Endothelial cell of umbilical vein (primary cell): ENCODE results near the gene CEACAM7. TPM values are rescaled to one million over a fixed set of nuclear protein-coding genes. Genes with fewer than 3 reads are reported as not detected.

Source experiments
- BruUV-seq: library from RNA; stranded (reverse); fragments of 400-500 nt; replicated peaks from 2 replicates; lab custom pipeline; 2021; lab: Mats Ljungman, UMichigan
- CTCF ChIA-PET: fragments of 300-600, 350-600 bp; sonication (Branson Sonifier 250); formaldehyde crosslinking; loops from one replicate; lab custom pipeline; 2021; ENCODE audit warnings: antibody characterized with exemption, inconsistent platforms; lab: Charles Lee
- POLR2A ChIA-PET: fragments of 300-600, 350-600 bp; sonication (Branson Sonifier 250); formaldehyde crosslinking; loops from one replicate; lab custom pipeline; 2021; ENCODE audit warnings: antibody characterized with exemption, inconsistent platforms; lab: Charles Lee
- DNase-seq: peaks from one replicate; pipeline ENCODE4 v3.0.0-alpha.2; 2011; ENCODE audit warnings: low read depth, low spot score
- FAIRE-seq: peaks from 2 replicates; lab custom pipeline; 2011; peaks lifted over from hg19 to GRCh38; lab: Jason Lieb, UNC
- H2AFZ ChIP-seq: 2 replicates; pipeline ENCODE4 v1.6.0; 2012; ENCODE audit warnings: low read depth, low read length, control low read depth, inconsistent platforms
- H3K27ac ChIP-seq: 2 replicates; pipeline ENCODE4 v1.5.1; 2011; ENCODE audit warnings: low read depth, mild to moderate bottlenecking, control low read depth, low read length, moderate library complexity; ENCODE audit not compliant: insufficient read depth
- H3K27me3 ChIP-seq, 2 experiments: 2 replicates each; pipeline versions ENCODE4 v1.6.0 to v1.6.1; 2011; ENCODE audit warnings: low read length in 2 of 2, mixed read lengths in 1 of 2; ENCODE audit not compliant: control insufficient read depth in 2 of 2, insufficient read depth in 2 of 2
- H3K36me3 ChIP-seq, 2 experiments: 2 replicates in 1 of 2; 3 replicates in 1 of 2; pipeline ENCODE4 v1.5.1; 2011; ENCODE audit warnings: low read length in 2 of 2, mild to moderate bottlenecking in 1 of 2, moderate library complexity in 1 of 2; ENCODE audit not compliant: control insufficient read depth in 2 of 2, insufficient read depth in 2 of 2; ENCODE audit errors: extremely low read depth in 1 of 2
- H3K4me1 ChIP-seq: 3 replicates; pipeline ENCODE4 v1.5.1; 2011; ENCODE audit warnings: mild to moderate bottlenecking, low read length; ENCODE audit not compliant: control insufficient read depth, insufficient read depth; ENCODE audit errors: extremely low read depth
- H3K4me2 ChIP-seq: 2 replicates; pipeline ENCODE4 v1.6.1; 2011; ENCODE audit warnings: low read length, control low read depth, mixed read lengths; ENCODE audit not compliant: insufficient read depth
- H3K4me3 ChIP-seq, 3 experiments: fragments of 200-600 bp in 1 of 3; sonication (generic), shearing (Covaris generic) in 1 of 3; replicated peaks in 1 of 3; 2 replicates each; pipeline ENCODE4 v1.5.1; 2011 to 2016; ENCODE audit warnings: control low read depth in 3 of 3, low read length in 3 of 3, mild to moderate bottlenecking in 2 of 3, inconsistent platforms in 1 of 3, low read depth in 1 of 3, moderate library complexity in 1 of 3; ENCODE audit not compliant: insufficient read depth in 1 of 3
- H3K79me2 ChIP-seq: 2 replicates; pipeline ENCODE4 v1.6.0; 2012; ENCODE audit warnings: low read length, inconsistent platforms; ENCODE audit not compliant: control insufficient read depth, insufficient read depth
- H3K9ac ChIP-seq: replicated peaks from 2 replicates; pipeline ENCODE3; 2011; ENCODE audit warnings: low read length, control low read depth; ENCODE audit not compliant: insufficient read depth; ENCODE audit errors: extremely low read depth
- H3K9me1 ChIP-seq: replicated peaks from 3 replicates; pipeline ENCODE4 v1.6.0; 2011; ENCODE audit warnings: mild to moderate bottlenecking, low read length; ENCODE audit not compliant: control insufficient read depth, insufficient read depth; ENCODE audit errors: extremely low read depth
- H3K9me3 ChIP-seq: replicated peaks from 2 replicates; pipeline ENCODE4 v1.5.1; 2012; ENCODE audit warnings: low read length, inconsistent platforms; ENCODE audit not compliant: control insufficient read depth, insufficient read depth
- H4K20me1 ChIP-seq: replicated peaks from 2 replicates; pipeline ENCODE3; 2011; ENCODE audit warnings: mild to moderate bottlenecking, low read length; ENCODE audit not compliant: control insufficient read depth, insufficient read depth; ENCODE audit errors: extremely low read depth
- FOS ChIP-seq: IDR thresholded peaks from 2 replicates; pipeline ENCODE4 v1.6.1; 2011; ENCODE audit warnings: mild to moderate bottlenecking, low read length, moderate library complexity, borderline replicate concordance; ENCODE audit not compliant: insufficient read depth
- GATA2 ChIP-seq: IDR thresholded peaks from 2 replicates; pipeline ENCODE4 v1.7.0; 2011; ENCODE audit warnings: low read depth, mild to moderate bottlenecking, moderate library complexity, mixed read lengths, low read length; ENCODE audit not compliant: insufficient read length, insufficient read depth
- JUN ChIP-seq: IDR thresholded peaks from 2 replicates; pipeline ENCODE4 v1.6.1; 2011; ENCODE audit warnings: borderline replicate concordance, low read depth; ENCODE audit not compliant: insufficient read length, insufficient read depth
- MYC ChIP-seq: IDR thresholded peaks from one replicate; pipeline ENCODE4 v1.6.1; 2011; ENCODE audit warnings: mild to moderate bottlenecking, low read depth, low read length
- POLR2AphosphoS5 ChIP-seq: IDR thresholded peaks from 2 replicates; pipeline ENCODE4 v1.6.1; 2012; ENCODE audit warnings: low read depth, mild to moderate bottlenecking, control low read depth, low read length, moderate library complexity; ENCODE audit not compliant: insufficient read depth
- dilution Hi-C: fragments of 300-500 bp; cut with MboI; formaldehyde crosslinking; loops from one replicate; pipeline ENCODE4 v1.15.0; 2019; ENCODE audit warnings: low sequenced_read_pairs; ENCODE audit not compliant: extremely low pct_ligation_motif_present
- intact Hi-C: fragments of 100-400 bp; cut with micrococcal nuclease; formaldehyde crosslinking; loops from one replicate; pipeline ENCODE4 v1.10.0; 2022
- polyA plus RNA-seq, 4 experiments: library from polyadenylated mRNA; depleted of rRNA in 3 of 4; stranded (reverse) in 3 of 4; unstranded in 1 of 4; fragments of >200 nt; gene quantifications; 2 replicates each; pipeline versions ENCODE4 v1.2.1 to v1.2.3, GENCODE V29; 2011 to 2012; ENCODE audit warnings: missing spikeins in 1 of 4
- total RNA-seq: library from RNA; stranded (reverse); gene quantifications from 2 replicates; pipeline ENCODE4 v1.2.3, GENCODE V29; 2021
- TF ChIP-seq, protein P1 (sequence below): IDR thresholded peaks from 2 replicates; pipeline ENCODE4 v1.6.1; 2011; ENCODE audit not compliant: insufficient read depth, insufficient read length
- TF ChIP-seq, protein P2 (sequence below), 2 donors: IDR thresholded peaks; 1 replicate in 1 of 2; 2 replicates in 1 of 2; pipeline ENCODE4 v1.5.1; 2011; ENCODE audit warnings: low read length in 2 of 2, mild to moderate bottlenecking in 2 of 2, moderate library complexity in 2 of 2, control low read depth in 1 of 2, inconsistent platforms in 1 of 2, low read depth in 1 of 2; ENCODE audit not compliant: insufficient read depth in 1 of 2; ENCODE audit errors: extremely low read depth in 1 of 2

The CEACAM7 gene
- total and polyA plus RNA-seq, 2 donors (not counting 3 experiments of a cell fraction or from before 2014, with no cell fraction given), result 0.03 TPM; not detected in 1

DNA sequence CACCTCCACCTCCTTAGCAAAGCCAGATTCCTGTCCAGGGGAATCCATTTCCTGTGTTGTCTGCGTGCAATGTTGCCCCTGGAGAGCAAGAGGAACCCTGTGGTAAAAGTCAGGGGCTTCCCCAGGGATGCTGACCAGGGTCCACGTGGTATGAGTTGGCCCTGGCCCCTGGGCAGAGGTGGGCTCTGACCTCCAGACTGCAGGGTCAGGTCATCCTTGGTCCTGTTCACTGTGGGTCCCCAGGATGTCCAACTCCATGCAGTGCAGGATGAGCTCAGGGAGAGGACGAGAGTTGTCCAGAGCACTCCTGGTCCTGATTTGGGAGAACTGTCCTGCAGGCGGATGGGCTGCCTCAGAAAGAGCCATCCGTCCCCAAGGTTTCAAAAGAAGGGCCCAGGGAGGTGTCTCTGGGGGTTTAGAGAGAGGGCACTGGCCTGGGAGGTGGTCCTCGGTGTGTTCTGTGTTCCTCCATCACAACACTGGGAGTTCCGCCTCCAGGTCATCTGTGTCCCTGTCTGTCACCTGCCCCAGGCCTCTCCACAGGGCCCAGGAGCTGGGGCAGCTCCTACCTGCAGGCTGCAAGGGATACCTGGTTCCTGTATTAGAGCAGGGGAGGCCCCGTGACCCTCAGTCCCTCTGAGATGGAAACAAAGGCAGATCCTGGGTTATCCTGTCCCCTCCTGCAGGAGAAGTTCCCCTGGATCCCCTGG is 59.9 kb downstream of the CEACAM7 start:
- H3K4me3 ChIP-seq, result no peak overlapping the region
- no peaks in the 10 kb centered on the region for H4K20me1 ChIP-seq
- no peak overlapping the region for H3K27ac ChIP-seq
- H2AFZ ChIP-seq, result no peak overlapping the region
- ChIA-PET CTCF (no interaction called here), POLR2A (no interaction called here)
- FAIRE-seq (no peak), DNase-seq (no peak)
- BruUV-seq, result no TSS peak
- no peak overlapping the region for H3K9ac ChIP-seq
- H3K79me2 ChIP-seq, result no peaks in the 10 kb centered on the region
- H3K4me1 ChIP-seq, result no peaks in the 10 kb centered on the region
- no peak overlapping the region for H3K4me2 ChIP-seq
- intact Hi-C loops, result no loop called here
- H3K9me1 ChIP-seq, result no peaks in the 10 kb centered on the region
- TF ChIP-seq JUN (no peak), POLR2AphosphoS5 (no peak)
- TF ChIP-seq, protein P1, sequence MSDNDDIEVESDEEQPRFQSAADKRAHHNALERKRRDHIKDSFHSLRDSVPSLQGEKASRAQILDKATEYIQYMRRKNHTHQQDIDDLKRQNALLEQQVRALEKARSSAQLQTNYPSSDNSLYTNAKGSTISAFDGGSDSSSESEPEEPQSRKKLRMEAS, result no peak
- peaks cover 2% of the 10 kb centered on the region for H3K9me3 ChIP-seq
- dilution Hi-C loops, result no loop called here
- H3K36me3 ChIP-seq, result no peaks in the 10 kb centered on the region
- H3K27me3 ChIP-seq, result peaks cover 0 to 2% of the 10 kb centered on the region in 2 experiments

DNA sequence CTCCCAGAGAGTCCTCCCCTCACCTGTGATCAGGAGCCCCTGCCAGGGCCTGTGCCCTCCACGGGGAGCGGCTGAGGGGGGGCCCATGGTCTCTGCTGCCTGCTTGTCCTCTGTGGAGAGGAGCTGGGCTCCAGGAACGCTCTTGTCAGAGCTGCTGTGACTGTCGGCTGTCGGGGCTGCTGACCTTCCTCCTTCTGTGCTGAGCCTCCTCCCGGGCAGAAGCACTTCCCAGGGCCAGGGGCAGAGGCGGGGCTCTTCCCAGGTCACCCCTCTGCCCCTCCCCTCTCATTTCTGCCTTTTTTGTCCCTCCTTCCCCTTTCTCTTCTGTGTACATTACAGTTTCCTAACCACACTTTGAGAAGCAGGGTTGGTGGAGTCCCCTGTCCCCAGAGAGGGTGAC is 61.2 kb downstream of the CEACAM7 start, which contains the start of gene CEACAM4:
TSS of gene CEACAM4 (minus strand) at position 198 of the 400 bp plus-strand sequence. CDS start at position 87, 111 bp downstream.
- Histone ChIP-seq H3K4me1 (no peaks in the 10 kb centered on the region), H3K4me3 (no peak within 1 kb of the TSS), H3K9me3 (peaks cover 2% of the 10 kb centered on the region), H3K79me2 (no peaks in the 10 kb centered on the region), H3K27me3 (peaks cover 0 to 2% of the 10 kb centered on the region in 2 experiments), H3K36me3 (no peaks in the 10 kb centered on the region), H3K9me1 (no peaks in the 10 kb centered on the region), H2AFZ (no peak within 1 kb of the TSS), H3K4me2 (no peak within 1 kb of the TSS), H4K20me1 (no peaks in the 10 kb centered on the region), H3K27ac (no peak within 1 kb of the TSS), H3K9ac (no peak within 1 kb of the TSS)
- CTCF ChIA-PET, result interaction anchor here (0.8 kb wide), 1 partner anchor 14 kb away, joined by 3 read pairs; no protein-coding TSS in a partner anchor
- TF ChIP-seq JUN (no peak), POLR2AphosphoS5 (no peak), GATA2 (no peak), FOS (no peak), MYC (no peak)
- TF ChIP-seq, protein P2, sequence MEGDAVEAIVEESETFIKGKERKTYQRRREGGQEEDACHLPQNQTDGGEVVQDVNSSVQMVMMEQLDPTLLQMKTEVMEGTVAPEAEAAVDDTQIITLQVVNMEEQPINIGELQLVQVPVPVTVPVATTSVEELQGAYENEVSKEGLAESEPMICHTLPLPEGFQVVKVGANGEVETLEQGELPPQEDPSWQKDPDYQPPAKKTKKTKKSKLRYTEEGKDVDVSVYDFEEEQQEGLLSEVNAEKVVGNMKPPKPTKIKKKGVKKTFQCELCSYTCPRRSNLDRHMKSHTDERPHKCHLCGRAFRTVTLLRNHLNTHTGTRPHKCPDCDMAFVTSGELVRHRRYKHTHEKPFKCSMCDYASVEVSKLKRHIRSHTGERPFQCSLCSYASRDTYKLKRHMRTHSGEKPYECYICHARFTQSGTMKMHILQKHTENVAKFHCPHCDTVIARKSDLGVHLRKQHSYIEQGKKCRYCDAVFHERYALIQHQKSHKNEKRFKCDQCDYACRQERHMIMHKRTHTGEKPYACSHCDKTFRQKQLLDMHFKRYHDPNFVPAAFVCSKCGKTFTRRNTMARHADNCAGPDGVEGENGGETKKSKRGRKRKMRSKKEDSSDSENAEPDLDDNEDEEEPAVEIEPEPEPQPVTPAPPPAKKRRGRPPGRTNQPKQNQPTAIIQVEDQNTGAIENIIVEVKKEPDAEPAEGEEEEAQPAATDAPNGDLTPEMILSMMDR (IDR thresholded peaks at IDR 0.05; ENCODE audit: extremely low read depth in 1 of 2, insufficient read depth in 1 of 2, low read depth in 1 of 2, low read length in 2 of 2), result no peak
- TF ChIP-seq, protein P1, result no peak
- FAIRE-seq (no peak), DNase-seq (no peak)
- dilution Hi-C loops (no loop called here), intact Hi-C loops (no loop called here)
- POLR2A ChIA-PET, result no interaction called here
- BruUV-seq, result no TSS peak
